ENCODE results near the gene SNRNP48.

Gene SNRNP48

DNA sequence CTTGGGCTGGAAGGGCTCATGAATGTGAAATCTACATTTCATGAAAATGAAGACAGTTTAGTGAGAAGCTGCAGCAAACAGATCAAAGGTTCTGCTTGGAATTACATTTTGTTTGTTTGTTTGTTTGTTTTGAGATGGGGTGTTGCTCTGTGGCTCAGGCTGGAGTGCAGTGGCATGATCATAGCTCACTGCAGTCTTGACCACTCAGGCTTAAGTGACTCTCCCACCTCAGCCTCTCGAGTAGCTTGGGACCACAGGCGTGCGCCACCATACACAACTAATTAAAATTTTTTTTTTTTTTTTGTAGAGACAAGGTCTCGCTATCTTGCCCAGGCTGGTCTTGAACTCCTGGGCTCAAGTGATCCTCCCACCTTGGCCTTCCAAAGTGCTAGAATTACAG is 42.7 kb upstream of the SNRNP48 start:
- H3K4me3 ChIP-seq (ENCODE audit: low read length): no peak overlapping the region
- no peak overlapping the region for H3K27ac ChIP-seq (ENCODE audit: low read length)
- H3K79me2 ChIP-seq (ENCODE audit: low read length): no peaks in the 10 kb centered on the region

DNA sequence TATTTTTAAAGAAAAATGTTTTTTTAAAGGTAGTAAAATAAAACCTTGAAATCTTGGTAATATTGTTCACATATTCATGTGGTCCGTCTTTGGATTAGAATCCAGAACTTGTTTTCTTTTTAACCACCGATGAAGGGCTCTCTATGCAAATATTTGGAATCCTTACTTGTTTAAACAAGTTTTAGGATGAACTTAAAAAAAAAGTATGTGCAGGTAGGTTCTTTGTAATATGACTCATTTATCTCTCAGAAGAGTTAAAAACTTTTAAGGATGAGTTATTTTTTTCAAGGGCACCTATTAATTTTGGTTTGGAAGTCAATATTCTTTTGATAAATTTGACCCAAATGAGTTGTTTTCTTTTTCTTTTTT is 39.6 kb upstream of the SNRNP48 start:
- no peaks in the 10 kb centered on the region for H3K4me1 ChIP-seq (ENCODE audit: low read length)
- no peak for TF ChIP-seq EZH2phosphoT487 (IDR thresholded peaks at IDR 0.05; ENCODE audit: low read depth)
- TF ChIP-seq, protein P1, sequence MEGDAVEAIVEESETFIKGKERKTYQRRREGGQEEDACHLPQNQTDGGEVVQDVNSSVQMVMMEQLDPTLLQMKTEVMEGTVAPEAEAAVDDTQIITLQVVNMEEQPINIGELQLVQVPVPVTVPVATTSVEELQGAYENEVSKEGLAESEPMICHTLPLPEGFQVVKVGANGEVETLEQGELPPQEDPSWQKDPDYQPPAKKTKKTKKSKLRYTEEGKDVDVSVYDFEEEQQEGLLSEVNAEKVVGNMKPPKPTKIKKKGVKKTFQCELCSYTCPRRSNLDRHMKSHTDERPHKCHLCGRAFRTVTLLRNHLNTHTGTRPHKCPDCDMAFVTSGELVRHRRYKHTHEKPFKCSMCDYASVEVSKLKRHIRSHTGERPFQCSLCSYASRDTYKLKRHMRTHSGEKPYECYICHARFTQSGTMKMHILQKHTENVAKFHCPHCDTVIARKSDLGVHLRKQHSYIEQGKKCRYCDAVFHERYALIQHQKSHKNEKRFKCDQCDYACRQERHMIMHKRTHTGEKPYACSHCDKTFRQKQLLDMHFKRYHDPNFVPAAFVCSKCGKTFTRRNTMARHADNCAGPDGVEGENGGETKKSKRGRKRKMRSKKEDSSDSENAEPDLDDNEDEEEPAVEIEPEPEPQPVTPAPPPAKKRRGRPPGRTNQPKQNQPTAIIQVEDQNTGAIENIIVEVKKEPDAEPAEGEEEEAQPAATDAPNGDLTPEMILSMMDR (IDR thresholded peaks at IDR 0.05; ENCODE audit: low read depth, low read length): no peak
- no peaks in the 10 kb centered on the region for H3K9me3 ChIP-seq (ENCODE audit: insufficient read depth, low read length)
- H3K4me2 ChIP-seq (ENCODE audit: low read length): no peak overlapping the region
- peaks cover 4% of the 10 kb centered on the region; the same call in 1 of the 2 replicates for H3K27me3 ChIP-seq (ENCODE audit: low read depth, low read length)
- H3K36me3 ChIP-seq (replicated peaks; ENCODE audit: low read depth, low read length): no peaks in the 10 kb centered on the region
- H2AFZ ChIP-seq (ENCODE audit: low read depth, low read length): no peak overlapping the region
- no peaks in the 10 kb centered on the region for H4K20me1 ChIP-seq (ENCODE audit: insufficient read depth, low read length)
- no peak overlapping the region for H3K9ac ChIP-seq (ENCODE audit: low read length)
- H3K4me3 ChIP-seq (ENCODE audit: low read length): no peak overlapping the region
- H3K79me2 ChIP-seq (ENCODE audit: low read length): no peaks in the 10 kb centered on the region
- H3K27ac ChIP-seq (ENCODE audit: low read length): no peak overlapping the region

More for the DNA sequence above, 42.7 kb upstream of the SNRNP48 start:
- no peaks in the 10 kb centered on the region for H3K9me3 ChIP-seq (ENCODE audit: insufficient read depth, low read length)
- H2AFZ ChIP-seq (ENCODE audit: low read depth, low read length): no peak overlapping the region
- H3K27me3 ChIP-seq (ENCODE audit: low read depth, low read length): 0 out of 2 replicates have a peak, but pooled peaks cover 3% of the 10 kb centered on the region
- H3K36me3 ChIP-seq (replicated peaks; ENCODE audit: low read depth, low read length): no peaks in the 10 kb centered on the region
- H3K4me1 ChIP-seq (ENCODE audit: low read length): no peaks in the 10 kb centered on the region
- H4K20me1 ChIP-seq (ENCODE audit: insufficient read depth, low read length): no peaks in the 10 kb centered on the region
- no peak for TF ChIP-seq EZH2phosphoT487 (IDR thresholded peaks at IDR 0.05; ENCODE audit: low read depth)
- TF ChIP-seq, protein P1 (IDR thresholded peaks at IDR 0.05; ENCODE audit: low read depth, low read length): no peak
- H3K9ac ChIP-seq (ENCODE audit: low read length): no peak overlapping the region
- H3K4me2 ChIP-seq (ENCODE audit: low read length): no peak overlapping the region

DNA sequence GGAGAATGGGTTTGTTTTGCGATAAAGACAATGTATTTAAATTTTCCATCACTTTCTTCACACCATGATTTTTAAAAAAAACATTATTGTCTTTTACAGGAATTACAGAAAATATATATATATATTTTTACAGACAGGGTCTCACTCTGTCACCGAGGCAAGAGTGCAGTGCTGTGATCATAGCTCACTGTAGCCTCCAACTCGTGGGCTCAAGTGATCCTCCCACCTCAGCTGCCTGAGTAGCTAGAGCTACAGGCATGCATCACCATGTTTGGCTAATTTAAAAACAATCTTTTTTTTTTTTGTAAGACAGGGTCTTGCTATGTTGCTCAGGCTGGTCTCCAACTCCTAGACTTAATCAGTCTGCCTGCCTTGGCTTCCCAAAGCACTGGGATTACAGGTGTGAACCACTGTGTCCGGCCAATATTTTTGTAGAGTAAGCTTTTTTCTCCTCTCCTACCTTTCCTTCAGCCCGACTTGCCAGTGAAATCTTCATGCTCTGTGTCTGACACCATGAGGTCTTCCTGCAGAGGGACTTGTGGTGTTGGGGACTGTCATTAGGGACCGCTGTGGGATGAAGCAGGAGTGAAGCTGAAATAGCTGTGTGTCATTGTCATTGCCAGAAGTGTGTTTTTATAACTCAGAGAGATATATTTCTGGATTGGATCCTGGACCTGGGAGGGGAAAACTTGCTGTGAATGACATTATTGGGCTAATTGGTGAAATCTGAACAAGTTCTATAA is 35.3 kb upstream of the SNRNP48 start:
- Histone ChIP-seq H2AFZ (ENCODE audit: low read depth, low read length) (no peak overlapping the region), H3K4me3 (ENCODE audit: low read length) (no peak overlapping the region), H4K20me1 (ENCODE audit: insufficient read depth, low read length) (no peaks in the 10 kb centered on the region), H3K4me2 (ENCODE audit: low read length) (no peak overlapping the region), H3K27me3 (ENCODE audit: low read depth, low read length) (peaks cover 15% of the 10 kb centered on the region; the same call in 1 of the 2 replicates), H3K36me3 (replicated peaks; ENCODE audit: low read depth, low read length) (no peaks in the 10 kb centered on the region), H3K4me1 (ENCODE audit: low read length) (no peaks in the 10 kb centered on the region), H3K9ac (ENCODE audit: low read length) (no peak overlapping the region), H3K79me2 (ENCODE audit: low read length) (no peaks in the 10 kb centered on the region), H3K27ac (ENCODE audit: low read length) (no peak overlapping the region), H3K9me3 (ENCODE audit: insufficient read depth, low read length) (no peaks in the 10 kb centered on the region)
- TF ChIP-seq, protein P1 (IDR thresholded peaks at IDR 0.05; ENCODE audit: low read depth, low read length): no peak
- no peak for TF ChIP-seq EZH2phosphoT487 (IDR thresholded peaks at IDR 0.05; ENCODE audit: low read depth)

DNA sequence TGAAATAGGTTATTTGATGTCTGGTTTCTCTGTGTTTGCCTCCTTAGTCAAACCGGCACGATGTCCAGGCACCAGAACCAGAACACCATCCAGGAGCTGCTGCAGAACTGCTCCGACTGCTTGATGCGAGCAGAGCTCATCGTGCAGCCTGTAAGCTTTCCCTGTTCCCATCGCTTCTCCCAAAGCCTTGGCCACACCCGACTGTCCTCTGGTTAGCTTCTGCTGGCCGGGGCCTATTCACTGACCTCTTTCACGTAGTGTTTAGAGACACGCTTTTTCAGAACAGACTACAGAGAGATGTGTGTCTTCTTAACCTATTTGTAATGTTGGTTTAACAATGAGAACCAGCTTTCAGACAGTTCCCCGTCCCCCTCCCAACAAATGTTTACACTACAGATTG is 34.3 kb upstream of the SNRNP48 start:
- Histone ChIP-seq H3K79me2 (ENCODE audit: low read length) (no peaks in the 10 kb centered on the region), H4K20me1 (ENCODE audit: insufficient read depth, low read length) (no peaks in the 10 kb centered on the region), H3K27ac (ENCODE audit: low read length) (no peak overlapping the region), H3K36me3 (replicated peaks; ENCODE audit: low read depth, low read length) (no peaks in the 10 kb centered on the region), H3K4me3 (ENCODE audit: low read length) (no peak overlapping the region), H3K4me2 (ENCODE audit: low read length) (no peak overlapping the region), H3K9me3 (ENCODE audit: insufficient read depth, low read length) (no peaks in the 10 kb centered on the region), H3K9ac (ENCODE audit: low read length) (no peak overlapping the region), H3K27me3 (ENCODE audit: low read depth, low read length) (peaks cover 18% of the 10 kb centered on the region; the same call in 1 of the 2 replicates), H2AFZ (ENCODE audit: low read depth, low read length) (no peak overlapping the region), H3K4me1 (ENCODE audit: low read length) (no peaks in the 10 kb centered on the region)
- TF ChIP-seq EZH2phosphoT487 (IDR thresholded peaks at IDR 0.05; ENCODE audit: low read depth): no peak
- TF ChIP-seq, protein P1 (IDR thresholded peaks at IDR 0.05; ENCODE audit: low read depth, low read length): no peak

Data from OCI-LY3 (cell line).